Aorta (tissue), 5 donors: Measurements from ENCODE around the gene GULP1. TPM values are rescaled to one million over a fixed set of nuclear protein-coding genes. Genes with fewer than 3 reads are reported as not detected.

Source experiments
- ATAC-seq: fragments of 200-7000 bp; cut with Tn5 transposase; one replicate; pipeline ENCODE4 v1.9.1; 2022; ENCODE audit warnings: moderate library complexity; ENCODE audit not compliant: low FRiP score
- DNase-seq, 2 donors: peaks; one replicate each; pipeline ENCODE4 v3.0.0-alpha.2; 2020
- H3K27ac ChIP-seq, 2 donors: one replicate each; pipeline ENCODE4 v1.5.1; 2013; ENCODE audit warnings: low read length in 2 of 2, mild to moderate bottlenecking in 2 of 2, moderate library complexity in 2 of 2, control low read depth in 1 of 2, inconsistent platforms in 1 of 2, low read depth in 1 of 2
- H3K27me3 ChIP-seq, 2 donors: one replicate each; pipeline ENCODE4 v1.6.1; 2013; ENCODE audit warnings: control low read depth in 1 of 2, low read length in 1 of 2, mild to moderate bottlenecking in 1 of 2, moderate library complexity in 1 of 2; ENCODE audit not compliant: insufficient read depth in 2 of 2, control insufficient read depth in 1 of 2
- H3K36me3 ChIP-seq, 2 donors: one replicate each; pipeline ENCODE4 v1.6.1; 2013; ENCODE audit warnings: control low read depth in 1 of 2, low read length in 1 of 2, mild to moderate bottlenecking in 1 of 2; ENCODE audit not compliant: insufficient read depth in 2 of 2, control insufficient read depth in 1 of 2
- H3K4me1 ChIP-seq, 2 donors: one replicate each; pipeline ENCODE4 v1.6.1; 2013; ENCODE audit warnings: low read length in 2 of 2, control low read depth in 1 of 2, mild to moderate bottlenecking in 1 of 2, moderate library complexity in 1 of 2; ENCODE audit not compliant: insufficient read depth in 2 of 2, control insufficient read depth in 1 of 2
- H3K4me3 ChIP-seq, 2 donors: one replicate each; pipeline ENCODE4 v1.5.1; 2013; ENCODE audit warnings: low read length in 2 of 2, control low read depth in 1 of 2, mild to moderate bottlenecking in 1 of 2
- H3K9me3 ChIP-seq: one replicate; pipeline ENCODE4 v1.6.1; 2013; ENCODE audit warnings: mild to moderate bottlenecking, low read length; ENCODE audit not compliant: control insufficient read depth
- WGBS, 2 donors: extraction: QIAGEN DNeasy Blood & Tissue Kit; methylation state at CpG; one replicate each; pipeline ENCODE4 v1.1.7; 2013; 5-methylcytosine and 5-hydroxymethylcytosine counted together
- intact Hi-C, 2 donors: fragments of 100-400 bp; cut with DNase I; formaldehyde crosslinking; loops; one replicate each; pipeline versions ENCODE4 v1.14.2 to v1.15.0; 2022
- microRNA-seq, 2 donors: library from miRNA; unstranded; fragments of <30 nt; microRNA quantifications; one replicate each; pipeline ENCODE4 v1.2.0, GENCODE V29; 2020
- polyA plus RNA-seq, 2 donors: library from polyadenylated mRNA; stranded (reverse); fragments of 200-250 nt; gene quantifications; one replicate each; pipeline ENCODE4 v1.2.3, GENCODE V29; 2013
- total RNA-seq, 2 donors: library from RNA; stranded (reverse); fragmentation: NEBNext Ultra II Directional; extraction: Animal tissue kit (Norgen Biotek cat#: 25700); gene quantifications; one replicate each; pipeline ENCODE4 v1.2.1, GENCODE V29; 2021
- donor health status: healthy with polysubstance abuse.
- donor health status: Bipolar disorder and iron deficiency.
- donor health status: DM: no; HTN: no; CAD: no.
- donor health status: DM: no; HTN: no; CAD: no.
- donor health status: DM: yes; HTN: yes; CAD: no.

The GULP1 gene
- total and polyA plus RNA-seq, 4 donors = 60.2 to 74.8 (median 67.1) TPM

- 52 to 57% methylated on average over 4 of the region's 4 CpGs for WGBS, 2 donors
- Histone ChIP-seq H3K9me3 (no peaks in the 10 kb centered on the region), H3K4me1 (no peaks in the 10 kb centered on the region), H3K36me3 (no peaks in the 10 kb centered on the region), H3K4me3 (no peak overlapping the region), H3K27me3 (no peaks in the 10 kb centered on the region), H3K27ac (no peak overlapping the region)
- intact Hi-C loops = no loop called here
- ATAC-seq (peak; percentile 52), DNase-seq (no peak)
Measured at GRCh38 chr2:188623995-188624643, 332.4 kb downstream of the GULP1 start.

GRCh38 chr2:188627471-188627870, 335.8 kb downstream of the GULP1 start:
- peaks cover 0 to 2% of the 10 kb centered on the region in 2 donors for H3K4me1 ChIP-seq
- no peaks in the 10 kb centered on the region for H3K27me3 ChIP-seq
- H3K27ac ChIP-seq = no peak overlapping the region
- H3K9me3 ChIP-seq = no peaks in the 10 kb centered on the region
- no peak overlapping the region for H3K4me3 ChIP-seq
- no peak for ATAC-seq
- intact Hi-C loops = no loop called here
- DNase-seq = no peak
- WGBS, 2 donors = 80 to 90% methylated on average over 3 of the region's 3 CpGs
- H3K36me3 ChIP-seq = no peaks in the 10 kb centered on the region

- no peaks in the 10 kb centered on the region for H3K36me3 ChIP-seq
- peak overlapping the region; percentile 12 to 57 for H3K27ac ChIP-seq
- H3K27me3 ChIP-seq = no peaks in the 10 kb centered on the region
- 74 to 84% methylated on average over 4 of the region's 4 CpGs for WGBS, 2 donors
- DNase-seq = no peak
- peaks cover 0 to 2% of the 10 kb centered on the region in 2 donors for H3K4me1 ChIP-seq
- no peak overlapping the region for H3K4me3 ChIP-seq
- intact Hi-C loops = no loop called here
- no peaks in the 10 kb centered on the region for H3K9me3 ChIP-seq
- ATAC-seq = peak; percentile 40
Measured at GRCh38 chr2:188628989-188629752, 337.5 kb downstream of the GULP1 start.

- Histone ChIP-seq H3K4me1 (peaks cover 0 to 2% of the 10 kb centered on the region in 2 donors), H3K27me3 (no peaks in the 10 kb centered on the region), H3K4me3 (no peak overlapping the region), H3K9me3 (no peaks in the 10 kb centered on the region), H3K27ac (peak overlapping the region; percentile 2 to 57), H3K36me3 (no peaks in the 10 kb centered on the region)
- DNase-seq (peak in 1 of 2 donors; percentile 54), ATAC-seq (peak; percentile 42)
- intact Hi-C loops = no loop called here
Measured at GRCh38 chr2:188629753-188630527, 338.3 kb downstream of the GULP1 start.

GRCh38 chr2:188631037-188631809, 339.5 kb downstream of the GULP1 start:
- no peak for ATAC-seq
- Histone ChIP-seq H3K4me3 (no peak overlapping the region), H3K9me3 (no peaks in the 10 kb centered on the region), H3K27ac (peak overlapping the region in 1 of 2 donors; percentile 25), H3K4me1 (peaks cover 0 to 2% of the 10 kb centered on the region in 2 donors), H3K27me3 (no peaks in the 10 kb centered on the region), H3K36me3 (no peaks in the 10 kb centered on the region)
- intact Hi-C loops = no loop called here
- WGBS, 2 donors = 81 to 93% methylated on average over 9 of the region's 9 CpGs
- DNase-seq = no peak

GRCh38 chr2:188634656-188635055, 343.0 kb downstream of the GULP1 start:
- Histone ChIP-seq H3K4me3 (no peak overlapping the region), H3K27ac (no peak overlapping the region), H3K4me1 (no peaks in the 10 kb centered on the region), H3K36me3 (no peaks in the 10 kb centered on the region), H3K9me3 (no peaks in the 10 kb centered on the region), H3K27me3 (no peaks in the 10 kb centered on the region)
- intact Hi-C loops = no loop called here
- no peak for DNase-seq
- ATAC-seq = no peak
- WGBS, 2 donors = 3 to 7% methylated on average over 1 of the region's 1 CpG

Small RNAs within 50 kb of the gene (microRNA-seq; reads per million reads assigned to microRNA genes)
- 0 reads per million in 2 donors for gene MIR561
